ENCODE data around the gene CFAP91. TPM values are rescaled to one million over a fixed set of nuclear protein-coding genes. Genes with fewer than 3 reads are reported as not detected.

The CFAP91 gene
- total RNA-seq, 1 experiment from 2014 or later, result 0.90 TPM

DNA sequence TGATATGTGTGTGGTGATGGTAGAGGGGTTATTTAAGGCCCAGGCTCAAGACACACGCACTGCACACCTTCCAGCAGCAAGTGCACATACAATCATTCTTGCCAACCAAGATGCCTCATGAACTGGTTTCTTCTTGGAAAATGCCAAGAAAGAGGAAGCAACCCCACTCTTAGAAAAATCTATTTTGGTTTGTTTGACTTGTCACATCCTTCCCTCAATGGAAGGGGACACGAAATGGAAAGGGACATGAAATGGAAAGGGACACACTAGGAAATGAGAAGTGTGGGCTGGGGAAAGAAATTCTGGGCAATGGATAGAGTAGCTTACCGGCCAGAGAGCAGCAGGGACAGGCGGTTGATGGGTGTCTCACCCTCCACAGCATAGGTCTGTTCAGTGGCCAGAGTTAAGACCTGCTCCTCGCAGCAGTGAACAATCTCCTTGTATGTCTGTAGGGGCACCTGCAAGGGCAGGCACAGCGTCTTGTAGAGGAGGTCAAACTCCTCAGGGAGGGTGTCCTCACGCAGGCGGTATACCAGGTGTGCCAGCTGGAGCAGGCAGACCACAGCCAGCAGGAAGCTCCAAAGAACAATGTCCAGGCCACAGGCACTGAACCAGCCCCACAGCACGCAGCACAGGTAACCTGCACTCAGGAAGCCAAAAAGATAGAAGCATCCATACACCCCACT lies 43.1 kb upstream of the CFAP91 start:
- intact Hi-C loops (cut with micrococcal nuclease; ENCODE audit: unreplicated experiment), result no loop called here
- Histone ChIP-seq H3K36me3 (ENCODE audit: control insufficient read depth, insufficient read depth, low read length) (no peaks in the 10 kb centered on the region), H3K27me3 (ENCODE audit: control insufficient read depth, insufficient read depth, low read length) (peaks cover 9% of the 10 kb centered on the region; the same call in 1 of the 2 replicates), H3K27ac (ENCODE audit: low read length) (no peak overlapping the region), H3K4me1 (ENCODE audit: control insufficient read depth, insufficient read depth, low read length) (no peaks in the 10 kb centered on the region), H3K9me3 (ENCODE audit: control insufficient read depth, insufficient read depth, low read depth, low read length) (no peaks in the 10 kb centered on the region), H3K4me3 (ENCODE audit: low read depth in 2 of 2, low read length in 2 of 2) (no peak overlapping the region)
- in situ Hi-C loops (cut with HindIII; ENCODE audit: low pct_unique_long_range_greater_than_20kb, low sequenced_read_pairs), result no loop called here
- ATAC-seq (no peak), DNase-seq (ENCODE audit: low read depth, low spot score) (no peak)
- ChIA-PET POLR2A (no interaction called here), CTCF (no interaction called here)
- no TSS peak for BruUV-seq (replicated peaks)
- TF ChIP-seq SIN3A (IDR thresholded peaks at IDR 0.05; ENCODE audit: borderline replicate concordance, insufficient read depth, low read depth, low read length) (no peak), TCF7L2 (IDR thresholded peaks at IDR 0.05; ENCODE audit: low read depth, low read length) (no peak), REST (IDR thresholded peaks at IDR 0.05; ENCODE audit: insufficient read depth in 1 of 2, low read depth in 2 of 2, low read length in 1 of 2) (no peak), POLR2AphosphoS5 (IDR thresholded peaks at IDR 0.05; ENCODE audit: low read depth, low read length) (no peak), CTCF (IDR thresholded peaks at IDR 0.05) (no peak)

DNA sequence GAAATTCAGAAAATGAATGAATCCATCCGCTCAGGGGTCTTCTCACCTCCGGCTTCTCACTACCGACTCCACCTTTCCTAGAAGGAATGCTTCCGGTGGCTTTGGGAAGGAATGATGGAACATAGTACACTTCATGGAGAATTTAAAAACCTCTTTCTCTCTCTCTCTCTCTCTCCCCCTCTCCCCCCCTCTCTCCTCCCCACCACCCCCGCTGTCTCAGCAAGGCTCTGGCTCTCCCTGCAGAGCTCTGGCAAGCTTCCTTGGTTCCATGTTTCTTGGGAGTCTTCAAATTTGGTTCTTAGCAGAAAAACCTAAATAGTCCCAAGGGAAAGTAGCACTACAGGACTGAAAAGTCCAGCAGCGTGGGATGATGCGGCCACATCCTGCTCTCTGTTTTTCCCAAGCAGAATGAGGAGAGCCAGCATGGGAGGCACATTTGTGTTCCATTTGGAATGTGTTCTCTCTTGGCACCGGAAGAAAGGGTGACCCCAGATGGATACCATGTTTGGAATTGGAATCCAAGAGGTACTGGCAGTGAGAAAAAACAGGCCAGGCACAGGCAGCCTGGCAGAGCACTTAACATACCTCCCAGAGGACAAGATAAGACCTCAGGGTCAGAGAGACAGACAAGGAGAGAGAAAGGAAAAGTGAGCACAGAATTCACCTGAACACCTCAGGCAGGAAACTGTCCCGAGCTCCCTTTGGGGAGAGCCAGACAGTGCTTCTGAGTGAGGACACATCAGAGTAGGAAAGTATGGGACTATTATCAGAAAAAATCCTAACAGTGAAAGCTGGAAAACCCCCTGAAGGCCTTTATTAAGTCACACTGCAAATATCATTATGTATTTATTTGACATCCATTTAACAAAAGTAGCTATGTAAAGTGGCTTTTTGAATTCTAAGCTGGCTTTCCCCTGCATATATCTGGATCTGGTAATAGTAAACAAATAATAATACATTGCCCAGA lies 42.1 kb upstream of the CFAP91 start, which contains the start of gene POPDC2:
Gene POPDC2, minus strand, starts transcription at position 116 of the 967 bp plus-strand sequence. CDS start 166 bp downstream, outside the sequence.
- POLR2A ChIA-PET, result no interaction called here
- H3K27ac ChIP-seq (ENCODE audit: low read length), result no peak within 1 kb of the TSS
- ATAC-seq, result no peak
- H3K4me1 ChIP-seq (ENCODE audit: control insufficient read depth, insufficient read depth, low read length), result no peaks in the 10 kb centered on the region
- H3K27me3 ChIP-seq (ENCODE audit: control insufficient read depth, insufficient read depth, low read length), result peaks cover 7% of the 10 kb centered on the region; the same call in 1 of the 2 replicates
- in situ Hi-C loops (cut with HindIII; ENCODE audit: low pct_unique_long_range_greater_than_20kb, low sequenced_read_pairs), result no loop called here
- intact Hi-C loops (cut with micrococcal nuclease; ENCODE audit: unreplicated experiment), result no loop called here
- H3K4me3 ChIP-seq (ENCODE audit: low read depth in 2 of 2, low read length in 2 of 2), result no peak within 1 kb of the TSS
- CTCF ChIA-PET, result no interaction called here
- TF ChIP-seq POLR2AphosphoS5 (IDR thresholded peaks at IDR 0.05; ENCODE audit: low read depth, low read length) (no peak), CTCF (IDR thresholded peaks at IDR 0.05) (no peak), REST (IDR thresholded peaks at IDR 0.05; ENCODE audit: insufficient read depth in 1 of 2, low read depth in 2 of 2, low read length in 1 of 2) (no peak), TCF7L2 (IDR thresholded peaks at IDR 0.05; ENCODE audit: low read depth, low read length) (no peak), SIN3A (IDR thresholded peaks at IDR 0.05; ENCODE audit: borderline replicate concordance, insufficient read depth, low read depth, low read length) (no peak)
- no peaks in the 10 kb centered on the region for H3K9me3 ChIP-seq (ENCODE audit: control insufficient read depth, insufficient read depth, low read depth, low read length)
- DNase-seq (ENCODE audit: low read depth, low spot score), result no peak
- no peaks in the 10 kb centered on the region for H3K36me3 ChIP-seq (ENCODE audit: control insufficient read depth, insufficient read depth, low read length)
- no TSS peak for BruUV-seq (replicated peaks)
